PC-9 (cell line): Measurements from ENCODE around the gene A4GALT.

Experiments
- EZH2 ChIP-seq: fragments of 200-600 bp; sonication (generic); IDR thresholded peaks from 2 replicates; pipeline ENCODE4 v1.8.0; 2017; ENCODE audit warnings: antibody characterized with exemption, low read depth
- TF ChIP-seq, protein P1 (sequence below): fragments of 200-600 bp; sonication (generic); conservative IDR thresholded peaks from 2 replicates; pipeline ENCODE4 v1.6.1; 2017; ENCODE audit warnings: mixed run types, antibody characterized with exemption, mild to moderate bottlenecking, moderate library complexity

DNA sequence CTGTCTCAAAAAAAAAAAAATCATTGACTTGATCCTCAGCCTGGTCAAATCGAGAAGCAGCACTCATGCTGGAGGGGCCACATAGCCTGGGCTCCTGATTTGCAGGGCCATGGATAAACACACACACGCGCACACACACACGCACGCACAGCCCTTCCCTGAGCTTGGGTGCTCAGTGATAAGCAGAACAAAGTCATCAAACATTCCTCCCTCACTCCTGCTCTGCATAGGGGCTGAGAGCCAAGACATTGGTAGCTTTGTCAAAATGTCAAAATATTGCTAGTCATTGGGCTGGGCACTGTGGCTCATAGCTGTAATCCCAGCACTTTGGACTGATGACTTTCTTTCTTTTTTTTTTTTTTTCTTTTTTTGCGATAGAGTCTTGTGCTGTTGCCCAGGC lies 34.0 kb upstream of the A4GALT start:
- TF ChIP-seq EZH2: no peak
- TF ChIP-seq, protein P1, sequence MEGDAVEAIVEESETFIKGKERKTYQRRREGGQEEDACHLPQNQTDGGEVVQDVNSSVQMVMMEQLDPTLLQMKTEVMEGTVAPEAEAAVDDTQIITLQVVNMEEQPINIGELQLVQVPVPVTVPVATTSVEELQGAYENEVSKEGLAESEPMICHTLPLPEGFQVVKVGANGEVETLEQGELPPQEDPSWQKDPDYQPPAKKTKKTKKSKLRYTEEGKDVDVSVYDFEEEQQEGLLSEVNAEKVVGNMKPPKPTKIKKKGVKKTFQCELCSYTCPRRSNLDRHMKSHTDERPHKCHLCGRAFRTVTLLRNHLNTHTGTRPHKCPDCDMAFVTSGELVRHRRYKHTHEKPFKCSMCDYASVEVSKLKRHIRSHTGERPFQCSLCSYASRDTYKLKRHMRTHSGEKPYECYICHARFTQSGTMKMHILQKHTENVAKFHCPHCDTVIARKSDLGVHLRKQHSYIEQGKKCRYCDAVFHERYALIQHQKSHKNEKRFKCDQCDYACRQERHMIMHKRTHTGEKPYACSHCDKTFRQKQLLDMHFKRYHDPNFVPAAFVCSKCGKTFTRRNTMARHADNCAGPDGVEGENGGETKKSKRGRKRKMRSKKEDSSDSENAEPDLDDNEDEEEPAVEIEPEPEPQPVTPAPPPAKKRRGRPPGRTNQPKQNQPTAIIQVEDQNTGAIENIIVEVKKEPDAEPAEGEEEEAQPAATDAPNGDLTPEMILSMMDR: no peak
